ENCODE data around the gene ATG4B.
A peak's percentile ranks its signal among the peaks of the same experiment; 100 is the strongest.

The ATG4B gene

GRCh38 chr2:241701149-241701398, 63.6 kb downstream of the ATG4B start:
- TF ChIP-seq CTCF (IDR thresholded peaks at IDR 0.05), result peak; percentile 51; the same call in 1 of the 2 replicates

- TF ChIP-seq CTCF (IDR thresholded peaks at IDR 0.05), result no peak
These were observed 64.1 kb downstream of the ATG4B start, which contains the start of gene ING5 for GRCh38 chr2:241701399-241702154. Gene ING5 (plus strand): TSS chr2:241702039. CDS start chr2:241702066, 27 bp downstream.

- peak; percentile 36 for TF ChIP-seq CTCF (IDR thresholded peaks at IDR 0.05)
These were observed 64.9 kb downstream of the ATG4B start for GRCh38 chr2:241702155-241703031.

GRCh38 chr2:241703032-241703604, 65.6 kb downstream of the ATG4B start:
- no peak for TF ChIP-seq CTCF (IDR thresholded peaks at IDR 0.05)

GRCh38 chr2:241706537-241706936, 69.0 kb downstream of the ATG4B start:
- TF ChIP-seq CTCF (IDR thresholded peaks at IDR 0.05), result no peak

GRCh38 chr2:241708879-241709278, 71.4 kb downstream of the ATG4B start:
- TF ChIP-seq CTCF (IDR thresholded peaks at IDR 0.05), result no peak

GRCh38 chr2:241719093-241719492, 81.6 kb downstream of the ATG4B start:
- no peak for TF ChIP-seq CTCF (IDR thresholded peaks at IDR 0.05)
